Activated CD4-positive, alpha-beta memory T cell treated with anti-CD3 and anti-CD28 coated beads, Interleukin-2, amount 10 ng/mL, durations not matched to agents 7 days and 5 days (primary cell): ENCODE measurements around the gene LRRC51. TPM values are rescaled to one million over a fixed set of nuclear protein-coding genes. Genes with fewer than 3 reads are reported as not detected.

ENCODE experiments used
- CTCF ChIA-PET: fragments of 350-600 bp; sonication (Branson Sonifier 250); formaldehyde crosslinking; loops from one replicate; lab custom pipeline; 2021; ENCODE audit warnings: antibody characterized with exemption, inconsistent platforms; lab: Charles Lee
- POLR2A ChIA-PET: fragments of 350-600 bp; sonication (Branson Sonifier 250); formaldehyde crosslinking; loops from one replicate; lab custom pipeline; 2021; ENCODE audit warnings: antibody characterized with exemption; lab: Charles Lee
- DNase-seq: peaks from one replicate; pipeline ENCODE4 v3.0.0-alpha.2; 2020
- H3K27ac Mint-ChIP-seq: one replicate; pipeline ENCODE4 v1.8.0; 2021; ENCODE audit warnings: mild to moderate bottlenecking, mixed read lengths
- H3K27me3 Mint-ChIP-seq: one replicate; pipeline ENCODE4 v1.8.0; 2021; ENCODE audit warnings: mixed read lengths
- H3K36me3 Mint-ChIP-seq: one replicate; pipeline ENCODE4 v1.8.0; 2021; ENCODE audit warnings: low read depth, mixed read lengths
- H3K4me1 Mint-ChIP-seq: one replicate; pipeline ENCODE4 v1.8.0; 2021; ENCODE audit warnings: mixed read lengths
- H3K4me3 Mint-ChIP-seq: one replicate; pipeline ENCODE4 v1.8.0; 2021; ENCODE audit warnings: mild to moderate bottlenecking, mixed read lengths
- H3K9me3 Mint-ChIP-seq: one replicate; pipeline ENCODE4 v1.8.0; 2021; ENCODE audit warnings: mixed read lengths
- total RNA-seq, 2 experiments: library from RNA; stranded (reverse); gene quantifications; one replicate each; pipeline ENCODE4 v1.2.3, GENCODE V29; 2021

The LRRC51 gene
- total RNA-seq: 1 to 10 TPM; 5.9 to 7.1 TPM

GRCh38 chr11:72080326-72081183 is at the start of gene LRRC51, which contains the start of gene NUMA1:
Gene LRRC51 (plus strand): TSS chr11:72080850. CDS start chr11:72089084, 8,234 bp downstream.
Gene NUMA1 (minus strand): TSS chr11:72080542. CDS start chr11:72035943, 44,599 bp downstream.
- no peaks in the 10 kb centered on the region for H3K9me3 Mint-ChIP-seq
- POLR2A ChIA-PET: interaction anchor here (0.9 to 2.9 kb wide), 9 partner anchors 10 to 152 kb away, joined by 5 to 33 read pairs (median 7); partner anchors contain the start of genes ANAPC15, LAMTOR1, RNF121 and XNDC1N
- peak; percentile 100 for DNase-seq

GRCh38 chr11:72036687-72037086 is 44.0 kb upstream of the LRRC51 start:
- H3K27ac Mint-ChIP-seq: no peak overlapping the region
- CTCF ChIA-PET: interaction anchor here (1.4 kb wide), 1 partner anchor 54 kb away, joined by 3 read pairs; no protein-coding TSS in a partner anchor
- no peaks in the 10 kb centered on the region for H3K9me3 Mint-ChIP-seq

More at GRCh38 chr11:72080326-72081183, at the start of gene LRRC51, which contains the start of gene NUMA1:
- no peaks in the 10 kb centered on the region for H3K27me3 Mint-ChIP-seq
- peak within 1 kb of the TSS; percentile 88 for H3K4me3 Mint-ChIP-seq
- peak within 1 kb of the TSS; percentile 90 for H3K27ac Mint-ChIP-seq
- H3K36me3 Mint-ChIP-seq: peaks cover 19% of the 10 kb centered on the region
- CTCF ChIA-PET: interaction anchor here (0.9 to 2.2 kb wide), 5 partner anchors 10 to 64 kb away, joined by 3 to 16 read pairs (median 6); no protein-coding TSS in a partner anchor
- peaks cover 57% of the 10 kb centered on the region for H3K4me1 Mint-ChIP-seq

GRCh38 chr11:72037554-72038311 is 42.9 kb upstream of the LRRC51 start:
- no peaks in the 10 kb centered on the region for H3K9me3 Mint-ChIP-seq
- no peaks in the 10 kb centered on the region for H3K27me3 Mint-ChIP-seq
- H3K4me1 Mint-ChIP-seq: peaks cover 9% of the 10 kb centered on the region
- POLR2A ChIA-PET: interaction anchor here (3.8 to 4.2 kb wide), 2 partner anchors 41 to 74 kb away, joined by 32 to 33 read pairs; partner anchors contain the start of gene ANAPC15
- no peak for DNase-seq
- CTCF ChIA-PET: interaction anchor here (1.1 to 4.2 kb wide), 4 partner anchors 12 to 393 kb away, joined by 3 to 38 read pairs (median 7); no protein-coding TSS in a partner anchor
- peak overlapping the region; percentile 8 for H3K27ac Mint-ChIP-seq
- H3K4me3 Mint-ChIP-seq: no peak overlapping the region
- H3K36me3 Mint-ChIP-seq: peaks cover 34% of the 10 kb centered on the region

More at GRCh38 chr11:72036687-72037086, 44.0 kb upstream of the LRRC51 start:
- DNase-seq: no peak
- POLR2A ChIA-PET: interaction anchor here (0.8 kb wide), 1 partner anchor 11 kb away, joined by 3 read pairs; no protein-coding TSS in a partner anchor
- Mint-ChIP-seq H3K27me3 (no peaks in the 10 kb centered on the region), H3K4me1 (peaks cover 9% of the 10 kb centered on the region), H3K36me3 (peaks cover 31% of the 10 kb centered on the region), H3K4me3 (no peak overlapping the region)

GRCh38 chr11:72038491-72038890 is 42.2 kb upstream of the LRRC51 start:
- ChIA-PET POLR2A (interaction anchor here (0.7 to 4.2 kb wide), 11 partner anchors 9 to 110 kb away, joined by 3 to 33 read pairs (median 12); partner anchors contain the start of genes ANAPC15, RNF121 and XNDC1N), CTCF (interaction anchor here (1.1 to 4.2 kb wide), 6 partner anchors 13 to 392 kb away, joined by 3 to 38 read pairs (median 6); no protein-coding TSS in a partner anchor)
- no peak overlapping the region for H3K4me3 Mint-ChIP-seq
- no peaks in the 10 kb centered on the region for H3K9me3 Mint-ChIP-seq
- peaks cover 28% of the 10 kb centered on the region for H3K36me3 Mint-ChIP-seq
- DNase-seq: no peak
- H3K27ac Mint-ChIP-seq: no peak overlapping the region
- H3K4me1 Mint-ChIP-seq: peaks cover 9% of the 10 kb centered on the region
- no peaks in the 10 kb centered on the region for H3K27me3 Mint-ChIP-seq

GRCh38 chr11:72039031-72039855 is 41.4 kb upstream of the LRRC51 start:
- H3K4me3 Mint-ChIP-seq: no peak overlapping the region
- CTCF ChIA-PET: interaction anchor here (0.6 to 4.2 kb wide), 11 partner anchors 8 to 433 kb away, joined by 3 to 38 read pairs (median 6); no protein-coding TSS in a partner anchor
- H3K9me3 Mint-ChIP-seq: no peaks in the 10 kb centered on the region
- no peak for DNase-seq
- H3K27me3 Mint-ChIP-seq: no peaks in the 10 kb centered on the region
- POLR2A ChIA-PET: interaction anchor here (0.7 to 4.2 kb wide), 13 partner anchors 10 to 111 kb away, joined by 3 to 33 read pairs (median 10); partner anchors contain the start of genes ANAPC15, RNF121 and XNDC1N
- no peak overlapping the region for H3K27ac Mint-ChIP-seq
- H3K4me1 Mint-ChIP-seq: peaks cover 9% of the 10 kb centered on the region
- H3K36me3 Mint-ChIP-seq: peaks cover 25% of the 10 kb centered on the region

GRCh38 chr11:72039856-72040401 is 40.7 kb upstream of the LRRC51 start:
- Mint-ChIP-seq H3K4me3 (no peak overlapping the region), H3K36me3 (peaks cover 25% of the 10 kb centered on the region), H3K27ac (no peak overlapping the region), H3K27me3 (no peaks in the 10 kb centered on the region), H3K4me1 (peaks cover 10% of the 10 kb centered on the region), H3K9me3 (no peaks in the 10 kb centered on the region)
- ChIA-PET POLR2A (interaction anchor here (0.7 to 4.2 kb wide), 21 partner anchors 8 to 587 kb away, joined by 3 to 33 read pairs (median 4); partner anchors contain the start of genes ANAPC15, IL18BP, INPPL1 and NADSYN1), CTCF (interaction anchor here (0.7 to 4.2 kb wide), 16 partner anchors 8 to 183 kb away, joined by 3 to 38 read pairs (median 4); no protein-coding TSS in a partner anchor)
- DNase-seq: no peak

GRCh38 chr11:72040491-72041363 is 39.9 kb upstream of the LRRC51 start:
- POLR2A ChIA-PET: interaction anchor here (0.6 to 4.2 kb wide), 20 partner anchors 9 to 588 kb away, joined by 3 to 33 read pairs (median 4); partner anchors contain the start of genes ANAPC15, IL18BP, INPPL1 and NADSYN1
- Mint-ChIP-seq H3K9me3 (no peaks in the 10 kb centered on the region), H3K4me3 (no peak overlapping the region), H3K36me3 (peaks cover 21% of the 10 kb centered on the region), H3K27ac (no peak overlapping the region), H3K27me3 (no peaks in the 10 kb centered on the region), H3K4me1 (peaks cover 10% of the 10 kb centered on the region)
- CTCF ChIA-PET: interaction anchor here (0.7 to 4.2 kb wide), 11 partner anchors 8 to 182 kb away, joined by 3 to 38 read pairs (median 4); no protein-coding TSS in a partner anchor
- peak; percentile 70 for DNase-seq

- no peaks in the 10 kb centered on the region for H3K27me3 Mint-ChIP-seq
- H3K36me3 Mint-ChIP-seq: peaks cover 15% of the 10 kb centered on the region
- POLR2A ChIA-PET: interaction anchor here (1.0 to 4.2 kb wide), 12 partner anchors 12 to 71 kb away, joined by 3 to 33 read pairs (median 4); partner anchors contain the start of gene ANAPC15
- CTCF ChIA-PET: interaction anchor here (1.2 to 4.2 kb wide), 4 partner anchors 16 to 389 kb away, joined by 4 to 38 read pairs (median 4); no protein-coding TSS in a partner anchor
- DNase-seq: peak; percentile 40
- H3K9me3 Mint-ChIP-seq: no peaks in the 10 kb centered on the region
- no peak overlapping the region for H3K4me3 Mint-ChIP-seq
- H3K27ac Mint-ChIP-seq: no peak overlapping the region
- peaks cover 5% of the 10 kb centered on the region for H3K4me1 Mint-ChIP-seq
Observed at GRCh38 chr11:72041364-72042063, 39.1 kb upstream of the LRRC51 start.

- ChIA-PET CTCF (interaction anchor here (1.2 kb wide), 1 partner anchor 389 kb away, joined by 4 read pairs; no protein-coding TSS in a partner anchor), POLR2A (interaction anchor here (1.0 to 1.8 kb wide), 6 partner anchors 14 to 37 kb away, joined by 3 to 5 read pairs (median 4); no protein-coding TSS in a partner anchor)
- Mint-ChIP-seq H3K27me3 (no peaks in the 10 kb centered on the region), H3K36me3 (peaks cover 11% of the 10 kb centered on the region), H3K4me1 (peaks cover 2% of the 10 kb centered on the region), H3K27ac (no peak overlapping the region), H3K9me3 (no peaks in the 10 kb centered on the region), H3K4me3 (no peak overlapping the region)
- DNase-seq: no peak
Observed at GRCh38 chr11:72042064-72042745, 38.4 kb upstream of the LRRC51 start.
